22Rv1 (cell line): ENCODE results near the gene MCM10.

Source experiments
- ZFX ChIP-seq: fragments of 450-650 bp; IDR thresholded peaks from 2 replicates; pipeline ENCODE4 v1.6.1; 2017; ENCODE audit warnings: antibody characterized with exemption, borderline replicate concordance
- TF ChIP-seq, protein P1 (sequence below): fragments of 450-650 bp; IDR thresholded peaks from 2 replicates; pipeline ENCODE4 v1.5.1; 2017; ENCODE audit warnings: mild to moderate bottlenecking

DNA sequence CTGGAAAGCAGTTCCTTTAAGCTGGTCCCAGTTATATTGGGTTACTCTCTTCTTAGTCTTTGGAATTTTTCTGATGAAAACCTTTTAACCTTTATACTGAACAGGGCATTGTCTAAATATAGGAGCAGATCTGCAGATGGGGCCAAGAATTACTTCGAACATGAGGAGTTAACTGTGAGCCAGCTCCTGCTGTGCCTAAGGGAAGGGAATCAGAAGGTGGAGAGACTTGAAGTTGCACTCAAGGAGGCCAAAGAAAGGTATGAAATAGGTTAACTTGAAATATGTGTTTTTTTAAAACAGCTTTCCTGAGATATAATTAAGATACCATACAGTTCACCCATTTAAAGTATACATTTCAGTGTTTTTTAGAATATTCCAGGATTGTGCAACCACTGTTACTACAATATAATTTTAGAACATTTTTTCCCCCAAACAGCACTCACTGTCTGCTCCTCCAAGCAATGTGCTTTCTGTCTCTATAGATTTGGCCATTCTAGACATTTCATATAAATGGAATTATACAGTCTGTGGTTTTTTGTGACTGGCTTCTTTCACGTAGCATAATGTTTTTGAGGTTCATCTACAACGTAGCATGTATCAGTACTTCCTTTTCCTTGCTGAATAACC lies 42.5 kb upstream of the MCM10 start:
- TF ChIP-seq, protein P1, sequence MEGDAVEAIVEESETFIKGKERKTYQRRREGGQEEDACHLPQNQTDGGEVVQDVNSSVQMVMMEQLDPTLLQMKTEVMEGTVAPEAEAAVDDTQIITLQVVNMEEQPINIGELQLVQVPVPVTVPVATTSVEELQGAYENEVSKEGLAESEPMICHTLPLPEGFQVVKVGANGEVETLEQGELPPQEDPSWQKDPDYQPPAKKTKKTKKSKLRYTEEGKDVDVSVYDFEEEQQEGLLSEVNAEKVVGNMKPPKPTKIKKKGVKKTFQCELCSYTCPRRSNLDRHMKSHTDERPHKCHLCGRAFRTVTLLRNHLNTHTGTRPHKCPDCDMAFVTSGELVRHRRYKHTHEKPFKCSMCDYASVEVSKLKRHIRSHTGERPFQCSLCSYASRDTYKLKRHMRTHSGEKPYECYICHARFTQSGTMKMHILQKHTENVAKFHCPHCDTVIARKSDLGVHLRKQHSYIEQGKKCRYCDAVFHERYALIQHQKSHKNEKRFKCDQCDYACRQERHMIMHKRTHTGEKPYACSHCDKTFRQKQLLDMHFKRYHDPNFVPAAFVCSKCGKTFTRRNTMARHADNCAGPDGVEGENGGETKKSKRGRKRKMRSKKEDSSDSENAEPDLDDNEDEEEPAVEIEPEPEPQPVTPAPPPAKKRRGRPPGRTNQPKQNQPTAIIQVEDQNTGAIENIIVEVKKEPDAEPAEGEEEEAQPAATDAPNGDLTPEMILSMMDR: no peak
- TF ChIP-seq ZFX: no peak
